ENCODE results near the gene AKT2.
A peak's percentile ranks its signal among the peaks of the same experiment; 100 is the strongest.
"Not testable (repeated sequence)": the region's sequence is repeated elsewhere in the genome, so short reads cannot be mapped to it uniquely, and the experiment has no call there.

The AKT2 gene

DNA sequence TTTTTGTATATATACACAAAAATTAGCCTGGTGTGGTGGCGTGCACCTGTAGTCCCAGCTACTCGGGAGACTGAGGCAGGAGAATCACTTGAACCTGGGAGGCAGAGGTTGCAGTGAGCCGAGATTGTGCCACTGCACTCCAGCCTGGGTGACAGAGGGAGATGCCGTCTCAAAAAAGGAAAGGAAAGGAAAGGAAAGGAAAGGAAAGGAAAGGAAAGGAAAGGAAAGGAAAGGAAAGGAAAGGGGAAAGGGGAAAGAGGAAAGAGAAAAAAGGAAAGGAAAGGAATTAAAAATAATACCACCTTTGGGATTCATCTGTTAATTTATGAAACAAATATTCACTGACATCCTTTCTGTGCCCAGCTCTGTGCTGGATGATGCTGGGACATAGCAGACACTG is 66.1 kb downstream of the AKT2 start:
- DNase-seq (ENCODE audit: low read depth), result not testable (repeated sequence)

DNA sequence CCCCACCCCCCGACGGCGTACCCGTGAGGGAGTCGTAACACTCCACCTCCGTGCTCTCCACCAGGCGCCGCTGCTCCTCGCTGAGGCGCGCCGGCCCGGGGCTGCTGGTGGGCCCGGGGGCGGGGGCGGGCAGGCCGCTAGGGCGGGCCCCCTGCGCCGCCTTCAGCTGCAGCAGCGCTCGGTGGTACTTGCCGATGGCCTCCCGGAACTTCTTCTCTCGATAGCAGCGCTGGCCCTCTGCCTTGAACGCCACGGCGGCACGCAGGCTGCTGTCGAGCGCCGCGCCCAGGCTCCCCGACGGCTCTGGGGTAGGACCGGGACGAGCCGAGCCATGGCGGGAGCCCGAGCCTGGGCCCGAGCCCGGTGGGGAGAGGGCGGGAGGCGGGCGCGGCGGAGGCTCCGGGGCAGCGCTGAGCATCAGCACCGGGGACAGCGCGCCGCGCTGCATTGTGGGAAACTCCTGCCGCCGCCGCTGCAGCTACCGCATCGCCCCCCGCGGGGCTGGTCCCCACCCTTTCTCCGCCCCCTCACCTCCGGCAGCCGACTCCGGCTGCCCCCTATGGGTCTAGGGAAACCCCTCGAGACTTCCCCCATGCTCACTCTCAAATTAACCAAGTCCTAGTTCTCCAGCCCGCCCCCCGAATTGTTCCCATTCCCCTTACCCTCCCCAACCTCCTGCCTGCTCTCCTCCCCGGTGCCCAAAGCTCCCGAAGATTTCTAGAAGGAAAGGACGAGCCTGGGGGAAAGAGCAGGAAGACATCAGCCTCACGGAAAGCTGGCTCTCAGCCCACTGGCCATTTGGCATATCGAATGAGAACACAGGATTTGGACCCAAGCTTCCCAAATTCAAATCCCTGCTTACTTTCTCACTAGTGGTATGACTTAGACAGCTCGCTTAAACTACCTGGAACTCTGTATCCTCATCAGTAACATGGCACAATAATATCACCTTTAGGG is 66.9 kb downstream of the AKT2 start, which contains the start of gene TTC9B:
Gene TTC9B, minus strand, starts transcription at position 451 of the 957 bp plus-strand sequence. Its CDS starts 3 bp downstream, at position 448.
- DNase-seq (ENCODE audit: low read depth), result peak; percentile 41

- DNase-seq (ENCODE audit: low read depth), result no peak
Observed at GRCh38 chr19:40217027-40217810, 67.9 kb downstream of the AKT2 start.

- DNase-seq (ENCODE audit: low read depth), result no peak
Observed at GRCh38 chr19:40216777-40217026, 68.4 kb downstream of the AKT2 start.

GRCh38 chr19:40216013-40216776 is 69.0 kb downstream of the AKT2 start:
- no peak for DNase-seq (ENCODE audit: low read depth)

DNA sequence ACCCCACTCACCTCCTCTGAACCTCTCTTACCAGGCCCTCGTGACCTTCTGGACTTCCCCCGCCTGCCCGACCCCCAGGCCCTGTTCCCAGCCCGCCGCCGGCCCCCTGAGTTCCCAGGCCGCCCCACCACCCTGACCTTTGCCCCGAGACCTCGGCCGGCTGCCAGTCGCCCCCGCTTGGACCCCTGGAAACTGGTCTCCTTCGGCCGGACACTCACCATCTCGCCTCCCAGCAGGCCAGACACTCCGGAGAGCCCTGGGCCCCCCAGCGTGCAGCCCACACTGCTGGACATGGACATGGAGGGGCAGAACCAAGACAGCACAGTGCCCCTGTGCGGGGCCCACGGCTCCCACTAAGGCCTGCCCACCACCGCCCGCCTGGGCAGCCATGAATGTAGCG is 70.2 kb downstream of the AKT2 start:
- no peak for DNase-seq (ENCODE audit: low read depth)

GRCh38 chr19:40213882-40214570 is 71.1 kb downstream of the AKT2 start:
- no peak for DNase-seq (ENCODE audit: low read depth)

DNA sequence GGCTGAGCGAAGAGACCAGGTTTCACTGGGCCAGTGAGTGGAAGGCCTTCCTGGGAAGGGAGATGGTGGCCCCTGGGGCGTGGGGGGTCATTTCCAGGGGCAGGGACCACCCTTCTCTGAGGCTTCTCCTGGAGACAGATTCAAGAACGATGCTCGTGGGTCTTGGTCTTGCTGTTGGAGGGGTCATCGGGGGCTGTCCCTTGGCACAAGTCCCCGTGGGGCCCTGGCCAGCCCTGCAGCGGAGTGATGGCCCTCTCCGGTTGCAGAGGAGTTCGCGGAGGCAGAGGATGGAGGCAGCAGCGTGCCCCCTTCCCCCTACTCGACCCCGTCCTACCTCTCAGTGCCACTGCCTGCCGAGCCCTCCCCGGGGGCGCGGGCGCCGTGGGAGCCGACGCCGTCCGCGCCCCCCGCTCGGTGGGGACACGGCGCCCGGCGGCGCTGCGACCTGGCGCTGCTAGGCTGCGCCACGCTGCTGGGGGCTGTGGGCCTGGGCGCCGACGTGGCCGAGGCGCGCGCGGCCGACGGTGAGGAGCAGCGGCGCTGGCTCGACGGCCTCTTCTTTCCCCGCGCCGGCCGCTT is 71.8 kb downstream of the AKT2 start:
- no peak for DNase-seq (ENCODE audit: low read depth)

DNA sequence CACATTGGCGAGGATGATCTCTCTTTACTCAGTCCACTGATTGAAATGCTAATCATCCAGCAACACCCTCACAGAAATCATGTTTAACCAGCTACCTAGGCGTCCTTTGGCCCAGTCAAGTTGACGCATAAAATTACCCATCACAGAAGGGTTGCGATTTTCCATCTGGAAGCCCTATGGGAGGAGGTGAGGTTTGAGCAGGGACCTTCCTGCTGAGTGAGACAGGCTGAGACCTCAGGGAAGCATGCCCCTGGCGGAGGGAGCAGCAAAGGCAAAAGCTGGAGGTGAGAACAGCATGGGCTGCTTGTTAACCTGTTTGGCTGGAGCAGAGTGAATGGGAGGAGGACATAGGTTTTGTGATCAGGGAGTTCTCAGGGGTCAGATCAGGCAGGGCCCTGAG is 74.3 kb downstream of the AKT2 start:
- no peak for DNase-seq (ENCODE audit: low read depth)

- no peak for DNase-seq (ENCODE audit: low read depth)
Observed at GRCh38 chr19:40208602-40209001, 76.5 kb downstream of the AKT2 start.

- no peak for DNase-seq (ENCODE audit: low read depth)
Observed at GRCh38 chr19:40205760-40206159, 79.4 kb downstream of the AKT2 start.

DNA sequence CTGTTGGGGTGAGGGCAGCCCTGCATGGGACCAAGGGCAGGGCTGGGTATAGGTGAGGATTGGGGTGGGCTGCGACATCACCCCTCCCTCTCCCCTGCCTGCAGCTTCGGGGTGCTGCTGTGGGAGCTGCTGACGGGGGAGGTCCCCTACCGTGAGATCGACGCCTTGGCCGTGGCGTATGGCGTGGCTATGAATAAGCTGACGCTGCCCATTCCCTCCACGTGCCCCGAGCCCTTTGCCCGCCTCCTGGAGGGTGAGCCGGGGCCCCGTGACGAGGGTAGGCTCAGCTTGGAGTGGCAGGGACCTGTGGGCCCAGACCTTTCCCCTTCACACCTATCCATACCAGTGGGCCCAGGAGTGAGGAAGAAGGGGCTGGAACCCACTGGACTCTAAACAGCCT is 80.8 kb downstream of the AKT2 start:
- DNase-seq (ENCODE audit: low read depth), result no peak

GRCh38 chr19:40200341-40201099 is 84.6 kb downstream of the AKT2 start:
- DNase-seq (ENCODE audit: low read depth), result no peak

- no peak for DNase-seq (ENCODE audit: low read depth)
Observed at GRCh38 chr19:40198272-40198990, 86.7 kb downstream of the AKT2 start.

DNA sequence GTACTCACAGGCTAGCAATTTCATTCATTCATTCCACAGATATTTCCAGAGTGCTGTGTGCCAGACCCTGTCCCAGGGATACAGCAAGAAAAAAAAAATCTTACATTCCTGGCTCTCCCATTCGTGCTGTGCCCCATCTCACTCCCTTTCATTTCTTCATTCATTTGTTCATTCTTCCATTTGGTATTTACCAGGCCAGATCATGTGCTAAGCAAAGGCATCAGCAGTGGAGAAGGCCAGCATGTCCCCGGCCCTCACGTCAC is 91.6 kb downstream of the AKT2 start:
- DNase-seq (ENCODE audit: low read depth), result peak; percentile 70

- DNase-seq (ENCODE audit: low read depth), result no peak
Observed at GRCh38 chr19:40192758-40193586, 92.2 kb downstream of the AKT2 start.

DNA sequence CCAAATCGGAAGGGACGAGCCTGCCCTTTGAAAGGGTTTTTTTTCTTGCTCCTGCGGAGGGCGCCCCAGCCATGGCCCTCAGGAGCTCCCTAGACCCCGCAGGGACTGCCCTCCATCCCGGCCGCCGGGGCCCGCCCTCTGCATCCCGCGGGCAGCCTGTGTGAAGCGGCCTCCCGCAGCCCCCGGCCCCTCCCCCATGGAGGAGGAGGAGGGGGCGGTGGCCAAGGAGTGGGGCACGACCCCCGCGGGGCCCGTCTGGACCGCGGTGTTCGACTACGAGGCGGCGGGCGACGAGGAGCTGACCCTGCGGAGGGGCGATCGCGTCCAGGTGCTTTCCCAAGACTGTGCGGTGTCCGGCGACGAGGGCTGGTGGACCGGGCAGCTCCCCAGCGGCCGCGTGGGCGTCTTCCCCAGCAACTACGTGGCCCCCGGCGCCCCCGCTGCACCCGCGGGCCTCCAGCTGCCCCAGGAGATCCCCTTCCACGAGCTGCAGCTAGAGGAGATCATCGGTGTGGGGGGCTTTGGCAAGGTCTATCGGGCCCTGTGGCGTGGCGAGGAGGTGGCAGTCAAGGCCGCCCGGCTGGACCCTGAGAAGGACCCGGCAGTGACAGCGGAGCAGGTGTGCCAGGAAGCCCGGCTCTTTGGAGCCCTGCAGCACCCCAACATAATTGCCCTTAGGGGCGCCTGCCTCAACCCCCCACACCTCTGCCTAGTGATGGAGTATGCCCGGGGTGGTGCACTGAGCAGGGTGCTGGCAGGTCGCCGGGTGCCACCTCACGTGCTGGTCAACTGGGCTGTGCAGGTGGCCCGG is 93.1 kb downstream of the AKT2 start:
- DNase-seq (ENCODE audit: low read depth), result peak; percentile 34

Measured in EH (cell line).